ENCODE results near the gene ADARB1.

ADARB1 gene

DNA sequence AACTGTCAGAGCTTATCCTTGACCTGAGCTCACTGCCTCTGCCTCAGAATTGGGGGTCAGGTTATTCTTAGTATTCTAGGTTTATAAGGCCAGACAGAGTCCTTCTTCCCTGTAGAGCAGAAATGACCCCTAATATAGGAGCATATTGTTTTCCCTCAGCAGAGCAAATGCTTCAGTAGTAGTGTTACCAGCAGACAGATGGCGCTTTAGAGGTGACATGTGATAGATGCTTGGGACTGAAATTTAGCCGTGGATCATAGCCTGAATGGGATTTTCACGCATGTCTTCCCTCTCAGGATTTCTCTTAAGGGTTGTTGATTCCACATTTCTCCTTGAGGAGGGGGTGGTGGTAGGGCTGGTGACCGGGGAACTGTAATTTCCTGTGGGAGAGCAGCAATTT is 24.5 kb downstream of the ADARB1 start:
- Histone ChIP-seq H3K27me3 (ENCODE audit: insufficient read depth, poor library complexity, severe bottlenecking) (no peaks in the 10 kb centered on the region), H3K4me3 (ENCODE audit: severe bottlenecking) (no peak overlapping the region), H3K9me3 (ENCODE audit: severe bottlenecking) (no peaks in the 10 kb centered on the region), H3K4me1 (ENCODE audit: insufficient read depth, poor library complexity, severe bottlenecking) (peaks cover 20% of the 10 kb centered on the region), H3K36me3 (ENCODE audit: low read depth) (no peaks in the 10 kb centered on the region), H3K27ac (ENCODE audit: poor library complexity, severe bottlenecking) (no peak overlapping the region)
- ATAC-seq (ENCODE audit: low read depth) (no peak), DNase-seq (ENCODE audit: low spot score) (no peak)
- TF ChIP-seq, protein P1, sequence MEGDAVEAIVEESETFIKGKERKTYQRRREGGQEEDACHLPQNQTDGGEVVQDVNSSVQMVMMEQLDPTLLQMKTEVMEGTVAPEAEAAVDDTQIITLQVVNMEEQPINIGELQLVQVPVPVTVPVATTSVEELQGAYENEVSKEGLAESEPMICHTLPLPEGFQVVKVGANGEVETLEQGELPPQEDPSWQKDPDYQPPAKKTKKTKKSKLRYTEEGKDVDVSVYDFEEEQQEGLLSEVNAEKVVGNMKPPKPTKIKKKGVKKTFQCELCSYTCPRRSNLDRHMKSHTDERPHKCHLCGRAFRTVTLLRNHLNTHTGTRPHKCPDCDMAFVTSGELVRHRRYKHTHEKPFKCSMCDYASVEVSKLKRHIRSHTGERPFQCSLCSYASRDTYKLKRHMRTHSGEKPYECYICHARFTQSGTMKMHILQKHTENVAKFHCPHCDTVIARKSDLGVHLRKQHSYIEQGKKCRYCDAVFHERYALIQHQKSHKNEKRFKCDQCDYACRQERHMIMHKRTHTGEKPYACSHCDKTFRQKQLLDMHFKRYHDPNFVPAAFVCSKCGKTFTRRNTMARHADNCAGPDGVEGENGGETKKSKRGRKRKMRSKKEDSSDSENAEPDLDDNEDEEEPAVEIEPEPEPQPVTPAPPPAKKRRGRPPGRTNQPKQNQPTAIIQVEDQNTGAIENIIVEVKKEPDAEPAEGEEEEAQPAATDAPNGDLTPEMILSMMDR (IDR thresholded peaks at IDR 0.05; ENCODE audit: poor library complexity, severe bottlenecking) = peak; percentile 50

- Histone ChIP-seq H3K4me3 (ENCODE audit: severe bottlenecking) (no peak overlapping the region), H3K4me1 (ENCODE audit: insufficient read depth, poor library complexity, severe bottlenecking) (peaks cover 25% of the 10 kb centered on the region), H3K27ac (ENCODE audit: poor library complexity, severe bottlenecking) (no peak overlapping the region), H3K36me3 (ENCODE audit: low read depth) (no peaks in the 10 kb centered on the region), H3K27me3 (ENCODE audit: insufficient read depth, poor library complexity, severe bottlenecking) (no peaks in the 10 kb centered on the region), H3K9me3 (ENCODE audit: severe bottlenecking) (no peaks in the 10 kb centered on the region)
- no peak for DNase-seq (ENCODE audit: low spot score)
- ATAC-seq (ENCODE audit: low read depth) = no peak
- TF ChIP-seq, protein P1 (IDR thresholded peaks at IDR 0.05; ENCODE audit: poor library complexity, severe bottlenecking) = no peak
Observed at GRCh38 chr21:45099571-45099970, 25.2 kb downstream of the ADARB1 start.

DNA sequence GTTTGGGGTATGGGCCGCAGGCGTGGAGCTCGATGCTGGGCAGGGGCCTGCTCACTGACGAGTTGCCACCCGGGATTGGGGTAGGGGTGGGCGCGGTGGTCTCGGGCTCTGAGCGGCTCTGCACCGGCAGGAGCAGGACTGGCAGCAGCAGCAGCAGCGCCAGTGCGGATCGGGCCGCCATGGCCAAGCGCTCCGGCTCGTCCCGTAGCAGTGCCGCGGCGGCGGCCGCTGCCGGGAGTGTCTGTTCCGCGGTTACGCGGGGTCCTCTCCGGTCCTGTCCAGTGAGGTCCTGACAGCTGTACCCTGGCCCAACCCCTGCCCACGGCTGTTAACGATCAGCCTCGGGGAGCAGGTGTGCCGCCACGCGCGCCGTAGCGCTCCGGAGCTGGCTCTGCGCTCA is 26.5 kb downstream of the ADARB1 start:
- DNase-seq (ENCODE audit: low spot score) = no peak
- Histone ChIP-seq H3K27ac (ENCODE audit: poor library complexity, severe bottlenecking) (peak overlapping the region; percentile 84), H3K9me3 (ENCODE audit: severe bottlenecking) (no peaks in the 10 kb centered on the region), H3K4me1 (ENCODE audit: insufficient read depth, poor library complexity, severe bottlenecking) (peaks cover 25% of the 10 kb centered on the region), H3K36me3 (ENCODE audit: low read depth) (no peaks in the 10 kb centered on the region), H3K4me3 (ENCODE audit: severe bottlenecking) (no peak overlapping the region), H3K27me3 (ENCODE audit: insufficient read depth, poor library complexity, severe bottlenecking) (no peaks in the 10 kb centered on the region)
- no peak for ATAC-seq (ENCODE audit: low read depth)
- TF ChIP-seq, protein P1 (IDR thresholded peaks at IDR 0.05; ENCODE audit: poor library complexity, severe bottlenecking) = no peak

DNA sequence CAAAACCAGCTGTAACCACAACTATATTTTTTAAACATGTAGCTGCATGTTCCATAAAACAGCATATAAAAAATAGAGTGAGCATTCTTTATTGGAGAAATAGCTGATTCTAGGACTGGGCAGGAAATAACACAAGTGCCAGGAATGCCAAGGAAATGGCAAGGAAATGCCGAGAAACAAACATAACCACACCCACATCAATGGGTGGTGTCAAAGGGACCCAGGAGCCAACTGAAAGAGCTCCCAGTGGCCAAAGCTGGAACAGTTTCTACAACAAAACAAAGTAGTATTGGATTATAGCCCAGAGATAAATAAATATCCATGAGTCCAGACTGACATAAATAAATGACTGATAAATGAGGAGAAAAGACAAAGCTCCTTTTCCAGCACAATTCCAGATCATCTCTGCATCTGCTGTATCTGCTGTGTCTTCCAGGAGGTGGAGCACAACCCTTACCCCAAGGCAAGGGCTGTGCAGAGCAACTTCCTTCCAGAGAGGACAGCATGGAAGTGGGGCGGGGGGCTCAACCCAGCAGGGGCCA is 28.1 kb downstream of the ADARB1 start:
- H3K27ac ChIP-seq (ENCODE audit: poor library complexity, severe bottlenecking) = peak overlapping the region; percentile 84
- DNase-seq (ENCODE audit: low spot score) = no peak
- no peaks in the 10 kb centered on the region for H3K36me3 ChIP-seq (ENCODE audit: low read depth)
- TF ChIP-seq, protein P1 (IDR thresholded peaks at IDR 0.05; ENCODE audit: poor library complexity, severe bottlenecking) = peak; percentile 61
- H3K9me3 ChIP-seq (ENCODE audit: severe bottlenecking) = no peaks in the 10 kb centered on the region
- ATAC-seq (ENCODE audit: low read depth) = peak; percentile 95
- H3K4me3 ChIP-seq (ENCODE audit: severe bottlenecking) = no peak overlapping the region
- no peaks in the 10 kb centered on the region for H3K27me3 ChIP-seq (ENCODE audit: insufficient read depth, poor library complexity, severe bottlenecking)
- peaks cover 25% of the 10 kb centered on the region for H3K4me1 ChIP-seq (ENCODE audit: insufficient read depth, poor library complexity, severe bottlenecking)

DNA sequence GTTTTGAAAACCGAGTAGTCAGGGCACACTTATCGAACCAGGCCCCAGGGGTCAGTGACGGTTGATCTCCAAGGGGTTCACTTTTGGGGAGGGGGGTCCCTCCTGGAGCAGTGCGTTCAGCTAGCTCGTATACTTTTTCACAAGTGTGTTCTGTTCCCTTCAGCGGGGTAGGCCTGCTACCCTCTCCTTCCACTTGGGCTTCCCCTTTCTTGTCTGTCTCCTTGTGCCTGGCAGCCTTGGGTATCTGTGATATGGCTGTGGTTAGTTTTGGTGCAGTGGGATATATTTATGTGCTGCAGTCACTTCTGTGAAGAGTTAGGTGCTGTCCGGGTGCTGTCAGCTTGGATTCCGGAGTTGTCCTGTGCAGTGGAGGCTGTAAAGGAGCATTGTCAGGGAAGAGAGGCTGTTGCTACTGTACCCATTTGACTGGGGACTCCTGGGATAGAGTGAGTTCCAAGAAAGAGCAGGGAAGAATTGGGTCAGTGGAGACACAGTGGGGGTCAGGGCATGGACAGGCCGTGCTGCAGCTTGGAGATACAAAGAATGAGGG is 29.7 kb downstream of the ADARB1 start:
- Histone ChIP-seq H3K36me3 (ENCODE audit: low read depth) (no peaks in the 10 kb centered on the region), H3K4me1 (ENCODE audit: insufficient read depth, poor library complexity, severe bottlenecking) (peaks cover 25% of the 10 kb centered on the region), H3K27me3 (ENCODE audit: insufficient read depth, poor library complexity, severe bottlenecking) (no peaks in the 10 kb centered on the region), H3K9me3 (ENCODE audit: severe bottlenecking) (no peaks in the 10 kb centered on the region), H3K4me3 (ENCODE audit: severe bottlenecking) (no peak overlapping the region), H3K27ac (ENCODE audit: poor library complexity, severe bottlenecking) (no peak overlapping the region)
- ATAC-seq (ENCODE audit: low read depth) (no peak), DNase-seq (ENCODE audit: low spot score) (no peak)
- TF ChIP-seq, protein P1 (IDR thresholded peaks at IDR 0.05; ENCODE audit: poor library complexity, severe bottlenecking) = no peak

Measured in RWPE2 (cell line).